ENCODE results near the gene DRC1.

The DRC1 gene

GRCh38 chr2:26477911-26478253 is 76.2 kb downstream of the DRC1 start, which contains the start of gene OTOF:
TSS of gene OTOF (minus strand) at chr2:26478124.
- peak; percentile 62 for DNase-seq (ENCODE audit: low read depth)

DNA sequence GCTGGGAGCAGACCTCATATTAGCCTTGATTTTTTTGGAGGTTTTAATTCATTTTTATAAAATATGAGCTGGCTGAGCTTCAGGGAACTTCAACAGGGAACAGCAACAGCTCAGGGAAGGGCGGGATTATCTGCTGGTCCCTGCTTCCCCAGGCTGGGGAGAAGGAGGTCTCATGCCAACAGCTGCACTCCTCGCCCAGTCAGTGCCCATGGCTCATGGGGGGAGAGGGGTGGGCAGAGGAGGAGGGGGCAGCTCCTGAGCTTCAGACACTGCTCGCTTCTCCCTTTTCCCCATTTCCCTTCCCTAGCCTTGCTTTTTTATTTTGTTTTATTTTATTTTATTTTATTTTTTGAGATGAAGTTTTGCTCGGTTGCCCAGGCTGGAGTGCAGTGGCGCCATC is 76.6 kb downstream of the DRC1 start:
- no peak for DNase-seq (ENCODE audit: low read depth)

DNA sequence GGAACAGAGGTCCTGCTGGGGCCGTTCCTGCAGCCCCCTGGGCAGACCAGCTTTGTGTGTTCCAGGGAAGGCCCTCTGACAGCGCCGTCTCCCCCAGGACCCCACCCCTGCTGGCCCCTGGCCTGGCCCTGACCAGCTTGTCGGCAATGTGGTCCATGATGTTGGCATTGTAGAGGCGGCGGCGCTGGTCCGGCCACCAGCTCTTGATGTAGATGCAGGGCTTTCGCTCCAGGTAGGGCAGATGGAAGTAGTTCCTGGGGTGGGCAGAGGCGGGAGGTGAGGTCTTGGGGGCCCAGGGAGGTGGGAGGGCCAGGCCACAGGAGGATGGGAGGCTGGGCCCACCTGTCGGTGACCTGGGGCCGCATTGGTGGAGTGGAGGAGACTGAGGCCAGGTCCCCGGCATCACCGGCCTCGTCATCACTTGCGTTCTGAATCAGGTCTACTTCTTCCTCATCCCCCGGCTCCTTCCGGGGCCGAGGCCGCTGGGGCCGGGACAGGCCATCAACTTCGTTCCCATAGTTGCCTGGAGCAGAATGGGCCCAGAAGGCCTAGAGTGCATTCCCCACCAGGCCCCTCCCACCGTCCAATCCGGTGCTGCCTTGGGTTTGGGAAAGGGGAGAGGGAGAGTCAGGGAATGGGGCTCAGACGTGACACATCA is 77.5 kb downstream of the DRC1 start:
- DNase-seq (ENCODE audit: low read depth) = no peak

GRCh38 chr2:26479789-26480565 is 78.3 kb downstream of the DRC1 start:
- no peak for DNase-seq (ENCODE audit: low read depth)

GRCh38 chr2:26480566-26481423 is 79.1 kb downstream of the DRC1 start:
- no peak for DNase-seq (ENCODE audit: low read depth)

DNA sequence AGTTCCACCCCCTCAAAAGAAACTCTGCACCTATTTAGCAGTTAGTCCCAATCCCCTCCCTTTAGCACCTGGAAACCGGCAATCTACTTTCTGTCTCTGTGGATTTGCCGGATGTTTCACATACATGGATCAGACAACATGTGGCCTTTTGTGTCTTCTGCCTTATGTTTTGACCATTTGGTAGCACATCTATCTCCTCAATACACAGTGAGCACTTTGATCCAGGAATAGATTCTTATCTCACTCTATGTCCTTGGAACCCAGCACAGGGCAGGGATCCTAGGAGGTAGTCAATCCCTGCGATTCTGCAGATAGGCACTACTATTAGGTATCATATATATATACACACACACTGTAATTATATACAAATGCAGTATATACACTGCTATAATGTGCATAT is 80.0 kb downstream of the DRC1 start:
- DNase-seq (ENCODE audit: low read depth) = no peak

- DNase-seq (ENCODE audit: low read depth) = no peak
Measured at GRCh38 chr2:26482211-26483026, 80.7 kb downstream of the DRC1 start.

GRCh38 chr2:26483027-26483326 is 81.3 kb downstream of the DRC1 start:
- DNase-seq (ENCODE audit: low read depth) = no peak

DNA sequence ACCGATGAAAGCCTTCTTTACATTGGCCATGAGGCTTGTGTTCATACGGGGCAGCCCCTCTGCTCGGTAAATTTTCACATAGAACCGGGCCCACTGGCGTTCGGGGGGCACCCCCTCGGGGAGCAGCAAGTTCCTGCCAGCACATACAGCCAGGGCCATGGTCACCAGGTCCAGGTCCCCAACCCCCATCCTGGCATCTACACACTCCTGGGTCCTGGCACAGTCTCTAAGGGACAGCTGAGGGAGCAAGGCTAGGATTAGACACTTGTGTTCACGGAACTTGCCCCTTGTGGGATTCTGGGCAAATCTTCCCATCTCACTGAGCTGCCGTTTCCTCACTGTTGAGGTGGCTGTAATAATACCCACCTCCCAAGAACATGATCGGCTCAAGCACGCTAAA is 81.8 kb downstream of the DRC1 start:
- DNase-seq (ENCODE audit: low read depth) = no peak

GRCh38 chr2:26483957-26484565 is 82.3 kb downstream of the DRC1 start:
- no peak for DNase-seq (ENCODE audit: low read depth)

GRCh38 chr2:26484579-26484978 is 82.9 kb downstream of the DRC1 start:
- DNase-seq (ENCODE audit: low read depth) = no peak

GRCh38 chr2:26485099-26485498 is 83.4 kb downstream of the DRC1 start:
- no peak for DNase-seq (ENCODE audit: low read depth)

- no peak for DNase-seq (ENCODE audit: low read depth)
Measured at GRCh38 chr2:26485725-26486418, 84.2 kb downstream of the DRC1 start.

- no peak for DNase-seq (ENCODE audit: low read depth)
Measured at GRCh38 chr2:26486789-26487188, 85.1 kb downstream of the DRC1 start.

DNA sequence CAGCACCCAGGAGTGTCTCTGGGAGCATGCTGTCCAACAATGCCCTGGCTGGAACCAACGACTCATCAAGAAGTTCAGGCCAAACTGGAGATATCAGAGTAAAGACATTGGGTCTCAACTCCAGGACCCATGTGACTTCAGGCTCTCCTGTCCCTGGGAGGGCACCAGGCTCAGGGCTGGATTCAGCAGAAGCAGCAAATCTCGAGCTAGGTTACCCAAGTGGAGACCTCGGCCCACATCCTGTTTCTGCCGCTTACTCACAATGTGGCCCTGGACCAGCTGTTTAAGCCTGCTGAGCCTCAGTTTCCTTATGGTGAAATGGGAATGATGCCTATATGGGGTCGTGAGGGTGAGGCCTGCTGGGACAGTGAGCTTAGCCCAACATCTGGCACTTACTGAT is 85.5 kb downstream of the DRC1 start:
- no peak for DNase-seq (ENCODE audit: low read depth)

DNA sequence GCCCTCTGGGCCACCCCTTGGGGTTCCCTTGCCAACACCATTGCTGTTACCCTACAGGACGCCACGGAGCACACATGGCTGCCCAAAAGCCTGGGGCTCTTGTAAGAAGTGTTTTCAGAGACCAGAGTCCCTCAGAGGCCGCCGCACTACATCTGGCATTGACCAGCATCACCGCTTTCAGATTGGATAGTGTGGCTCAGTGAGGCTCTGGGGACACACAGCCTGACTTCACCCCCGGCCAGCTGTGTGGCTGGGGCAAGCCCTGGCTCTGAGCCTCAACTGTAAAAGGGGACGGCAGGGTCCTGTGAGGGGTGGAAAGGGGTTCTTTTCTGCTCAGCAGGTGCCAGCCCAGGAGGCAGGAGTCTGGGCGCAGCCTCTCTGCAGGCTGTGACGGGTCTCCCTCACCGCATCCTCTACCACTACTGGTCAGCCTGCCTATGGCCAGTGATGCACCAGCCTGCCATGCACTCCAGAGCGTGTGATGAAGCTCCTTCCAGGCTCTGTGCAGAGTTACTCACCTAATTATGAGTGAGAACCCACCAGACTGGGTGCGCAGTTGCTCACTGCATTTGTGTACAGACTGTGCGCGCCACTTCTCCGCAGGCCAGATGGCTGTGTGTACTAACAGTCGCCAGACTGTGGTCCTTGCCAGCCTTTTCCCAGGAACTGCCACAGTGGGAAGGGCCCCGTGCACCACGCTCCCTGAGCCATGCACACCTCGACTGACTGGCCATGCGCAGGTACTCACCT is 86.9 kb downstream of the DRC1 start:
- no peak for DNase-seq (ENCODE audit: low read depth)

- DNase-seq (ENCODE audit: low read depth) = no peak
Measured at GRCh38 chr2:26489213-26489850, 87.6 kb downstream of the DRC1 start.

GRCh38 chr2:26491563-26492167 is 89.9 kb downstream of the DRC1 start:
- DNase-seq (ENCODE audit: low read depth) = no peak

DNA sequence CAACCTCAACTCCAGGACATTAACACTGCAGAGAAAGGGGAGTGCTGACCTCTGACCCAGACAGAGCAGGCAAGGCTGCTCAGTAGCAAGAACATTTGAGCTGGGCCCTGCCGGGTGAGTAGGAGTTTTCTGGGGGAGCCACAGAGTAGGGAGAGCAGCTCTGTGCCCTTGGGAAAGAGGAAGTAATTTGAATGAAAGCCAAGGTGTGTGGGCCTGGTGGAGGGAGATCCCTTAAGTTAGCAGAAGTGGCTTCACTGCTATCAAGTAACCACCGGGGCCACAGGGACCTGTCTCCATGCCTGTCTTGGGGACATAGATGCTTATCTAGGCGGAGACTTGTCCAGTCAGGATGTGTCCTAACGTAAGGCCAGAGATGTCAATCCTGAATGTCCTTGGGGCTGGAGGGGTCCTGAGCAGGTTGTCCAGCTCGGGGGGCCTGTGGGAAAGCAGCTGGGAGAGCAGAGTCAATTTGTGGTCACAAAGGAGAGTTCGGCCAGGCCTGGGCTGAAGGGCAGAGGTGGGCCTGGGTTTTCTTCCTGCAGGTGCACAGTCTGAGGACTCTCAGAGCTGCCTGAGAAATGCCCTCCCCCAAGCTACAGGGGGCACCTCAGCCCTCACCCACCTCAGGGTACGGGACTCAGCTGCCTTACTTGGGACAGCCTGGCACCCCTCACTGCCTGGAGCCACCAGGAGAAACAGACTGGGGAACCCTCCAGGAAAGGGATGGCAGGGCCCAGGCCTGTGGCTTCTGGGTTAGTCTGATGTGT is 91.2 kb downstream of the DRC1 start:
- no peak for DNase-seq (ENCODE audit: low read depth)

All from stromal cell of bone marrow (primary cell).